ENCODE results near the gene RGS7.

Gene RGS7

DNA sequence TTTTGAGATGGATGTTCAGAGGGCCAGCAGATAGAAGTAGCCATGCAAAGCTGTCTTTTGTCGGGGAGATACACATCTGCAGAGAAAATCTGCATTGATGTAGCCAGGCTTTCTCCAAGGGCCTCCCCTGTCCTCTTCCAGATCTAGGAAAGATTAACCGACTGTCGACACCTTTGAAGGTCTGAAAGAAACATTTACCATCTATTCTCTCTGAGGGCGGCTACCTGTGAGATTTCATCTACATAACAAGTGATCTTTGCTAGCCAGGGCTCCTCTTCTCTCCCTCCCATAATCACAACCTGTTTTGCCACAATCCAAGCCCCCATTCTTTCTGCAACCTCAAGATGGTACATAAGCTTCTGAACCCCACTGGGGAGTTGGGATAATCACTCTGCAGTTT, 193.6 kb downstream of the RGS7 start:
- H3K27me3 ChIP-seq, result no peaks in the 10 kb centered on the region
- H3K27ac ChIP-seq, result no peak overlapping the region
- H3K9me3 ChIP-seq, result no peaks in the 10 kb centered on the region
- TF ChIP-seq CTCF (IDR thresholded peaks at IDR 0.05), result no peak
- no peaks in the 10 kb centered on the region for H3K4me1 ChIP-seq (ENCODE audit: control insufficient read depth in 1 of 2, insufficient read depth in 1 of 2, low read depth in 1 of 2, low read length in 1 of 2)
- no peaks in the 10 kb centered on the region for H3K36me3 ChIP-seq
- H3K4me3 ChIP-seq (ENCODE audit: low read depth in 1 of 2, low read length in 1 of 2), result no peak overlapping the region

DNA sequence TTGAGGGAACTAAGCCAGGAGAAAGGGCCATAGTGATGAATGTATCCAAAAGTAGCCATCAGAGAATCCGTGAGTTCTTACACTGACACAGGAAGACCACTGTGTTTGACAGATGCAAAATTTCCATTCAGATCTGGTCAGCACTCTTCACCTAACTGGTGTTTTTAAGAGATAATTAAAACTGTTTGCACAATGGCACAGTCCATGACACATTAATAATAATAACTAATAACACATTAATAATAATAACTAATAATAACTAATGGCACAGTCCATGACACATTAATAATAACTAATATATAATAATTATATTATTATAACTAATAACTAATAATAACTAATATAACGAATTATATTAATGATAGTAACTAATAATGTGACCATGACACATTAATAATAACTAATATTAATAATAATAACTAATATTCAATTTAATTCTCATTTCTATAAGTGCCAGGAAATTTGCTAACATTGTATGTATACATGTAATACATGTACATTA, 195.8 kb downstream of the RGS7 start:
- no peak for TF ChIP-seq CTCF (IDR thresholded peaks at IDR 0.05)
- H3K27me3 ChIP-seq, result no peaks in the 10 kb centered on the region
- H3K4me1 ChIP-seq (ENCODE audit: control insufficient read depth in 1 of 2, insufficient read depth in 1 of 2, low read depth in 1 of 2, low read length in 1 of 2), result no peaks in the 10 kb centered on the region
- no peak overlapping the region for H3K4me3 ChIP-seq (ENCODE audit: low read depth in 1 of 2, low read length in 1 of 2)
- no peaks in the 10 kb centered on the region for H3K36me3 ChIP-seq
- no peak overlapping the region for H3K27ac ChIP-seq
- no peaks in the 10 kb centered on the region for H3K9me3 ChIP-seq

GRCh38 chr1:241157435-241157834, 199.6 kb downstream of the RGS7 start:
- no peak for TF ChIP-seq CTCF (IDR thresholded peaks at IDR 0.05)
- no peak overlapping the region for H3K27ac ChIP-seq
- no peaks in the 10 kb centered on the region for H3K27me3 ChIP-seq
- no peaks in the 10 kb centered on the region for H3K36me3 ChIP-seq
- H3K4me3 ChIP-seq (ENCODE audit: low read depth in 1 of 2, low read length in 1 of 2), result no peak overlapping the region
- no peaks in the 10 kb centered on the region for H3K9me3 ChIP-seq
- H3K4me1 ChIP-seq (ENCODE audit: control insufficient read depth in 1 of 2, insufficient read depth in 1 of 2, low read depth in 1 of 2, low read length in 1 of 2), result no peaks in the 10 kb centered on the region

- no peaks in the 10 kb centered on the region for H3K27me3 ChIP-seq
- no peaks in the 10 kb centered on the region for H3K4me1 ChIP-seq (ENCODE audit: control insufficient read depth in 1 of 2, insufficient read depth in 1 of 2, low read depth in 1 of 2, low read length in 1 of 2)
- no peak overlapping the region for H3K27ac ChIP-seq
- no peak overlapping the region for H3K4me3 ChIP-seq (ENCODE audit: low read depth in 1 of 2, low read length in 1 of 2)
- no peaks in the 10 kb centered on the region for H3K36me3 ChIP-seq
- no peak for TF ChIP-seq CTCF (IDR thresholded peaks at IDR 0.05)
- no peaks in the 10 kb centered on the region for H3K9me3 ChIP-seq
Measured at GRCh38 chr1:241156231-241156965, 200.6 kb downstream of the RGS7 start.

DNA sequence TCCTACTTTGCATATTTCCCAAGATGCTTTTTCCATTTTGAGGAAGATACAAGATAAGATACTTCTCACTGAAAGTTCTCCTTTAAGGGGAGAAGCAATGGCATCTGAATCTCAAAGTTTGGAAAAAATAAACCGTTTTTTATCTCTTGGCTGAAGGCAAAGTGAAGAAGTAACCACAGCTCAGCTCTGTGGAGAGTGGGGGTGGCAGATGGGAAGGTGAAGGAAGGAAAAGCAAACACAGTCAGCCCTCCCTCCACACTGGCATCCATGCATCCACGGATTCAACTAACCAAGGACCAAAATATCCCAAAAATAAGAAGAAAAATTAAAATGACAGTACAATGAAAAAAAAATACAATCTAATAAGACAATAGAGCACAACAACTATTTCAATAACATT, 211.1 kb downstream of the RGS7 start:
- H3K4me3 ChIP-seq (ENCODE audit: low read depth in 1 of 2, low read length in 1 of 2), result no peak overlapping the region
- TF ChIP-seq CTCF (IDR thresholded peaks at IDR 0.05), result no peak
- H3K27me3 ChIP-seq, result no peaks in the 10 kb centered on the region
- no peaks in the 10 kb centered on the region for H3K9me3 ChIP-seq
- H3K36me3 ChIP-seq, result no peaks in the 10 kb centered on the region
- no peak overlapping the region for H3K27ac ChIP-seq
- H3K4me1 ChIP-seq (ENCODE audit: control insufficient read depth in 1 of 2, insufficient read depth in 1 of 2, low read depth in 1 of 2, low read length in 1 of 2), result no peaks in the 10 kb centered on the region
